HUES48 (cell line): ENCODE results near the gene KLF4.

Source experiments
- H3K27ac ChIP-seq: one replicate; pipeline ENCODE4 v1.7.0; 2013; ENCODE audit warnings: low read depth, low read length, inconsistent platforms
- H3K27me3 ChIP-seq: 2 replicates; pipeline ENCODE4 v1.6.1; 2013; ENCODE audit warnings: mild to moderate bottlenecking, low read length; ENCODE audit not compliant: control insufficient read depth, insufficient read depth
- H3K36me3 ChIP-seq: 2 replicates; pipeline ENCODE4 v1.6.1; 2013; ENCODE audit warnings: low read length; ENCODE audit not compliant: control insufficient read depth, insufficient read depth
- H3K4me1 ChIP-seq: 2 replicates; pipeline ENCODE4 v1.6.1; 2013; ENCODE audit warnings: mild to moderate bottlenecking, low read length; ENCODE audit not compliant: control insufficient read depth, insufficient read depth
- H3K4me3 ChIP-seq: 2 replicates; pipeline ENCODE4 v1.5.1; 2013; ENCODE audit warnings: mild to moderate bottlenecking, low read depth, low read length
- H3K9ac ChIP-seq: 2 replicates; pipeline ENCODE4 v1.6.1; 2013; ENCODE audit warnings: mild to moderate bottlenecking, low read depth, low read length, moderate library complexity
- H3K9me3 ChIP-seq: 2 replicates; pipeline ENCODE4 v1.6.1; 2013; ENCODE audit warnings: low read length; ENCODE audit not compliant: control insufficient read depth, insufficient read depth

Gene KLF4

DNA sequence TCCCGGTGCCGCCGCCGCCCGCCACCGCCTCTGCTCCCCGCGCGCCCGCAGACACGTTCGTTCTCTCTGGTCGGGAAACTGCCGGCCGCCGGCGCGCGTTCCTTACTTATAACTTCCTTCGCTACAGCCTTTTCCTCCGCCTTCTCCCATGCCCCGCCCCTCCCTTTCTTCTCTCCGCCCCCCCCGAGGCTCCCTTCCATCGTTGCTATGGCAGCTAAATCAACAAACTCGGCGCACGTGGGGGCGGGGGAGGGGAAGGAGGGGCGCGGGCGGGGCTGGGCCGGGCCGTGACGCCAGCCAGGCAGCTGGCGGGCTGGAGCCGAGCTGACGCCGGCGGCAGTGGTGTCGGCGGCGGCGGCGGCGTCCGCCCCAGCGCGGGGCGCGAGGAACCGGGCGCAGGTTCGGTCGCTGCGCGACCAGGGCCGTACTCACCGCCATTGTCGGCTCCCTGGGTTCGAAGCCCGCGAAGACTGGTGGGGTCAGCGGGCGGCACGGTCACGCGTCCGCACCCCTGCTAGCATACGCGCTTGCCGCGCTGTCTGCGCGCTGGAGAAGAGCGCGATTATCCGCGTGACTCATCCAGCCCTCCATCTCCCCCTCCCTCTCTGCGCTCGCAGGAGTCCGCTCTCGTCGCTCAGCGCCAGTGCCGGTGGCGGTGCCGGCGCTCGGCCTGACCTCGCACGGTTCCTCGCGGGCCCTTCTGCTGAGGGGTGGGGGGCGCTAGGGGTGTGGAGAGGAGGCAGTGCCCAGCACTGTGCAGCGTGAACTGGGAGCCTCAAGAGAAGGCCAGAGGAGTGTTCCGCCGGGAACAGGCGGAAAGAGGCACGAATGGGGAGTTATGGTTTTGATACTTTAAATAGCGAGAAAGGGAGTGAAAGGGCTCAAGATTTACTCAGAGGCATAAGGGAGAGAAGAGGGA lies at the start of gene KLF4:
Gene KLF4, minus strand, starts transcription at position 83 of the 919 bp plus-strand sequence. CDS start 597 bp downstream, outside the sequence.
- Histone ChIP-seq H3K9me3 (no peaks in the 10 kb centered on the region), H3K27me3 (peaks cover 58% of the 10 kb centered on the region), H3K36me3 (peaks cover 8% of the 10 kb centered on the region), H3K9ac (peak within 1 kb of the TSS; percentile 62), H3K27ac (peak within 1 kb of the TSS; percentile 69), H3K4me1 (peaks cover 20% of the 10 kb centered on the region), H3K4me3 (peak within 1 kb of the TSS; percentile 74)

DNA sequence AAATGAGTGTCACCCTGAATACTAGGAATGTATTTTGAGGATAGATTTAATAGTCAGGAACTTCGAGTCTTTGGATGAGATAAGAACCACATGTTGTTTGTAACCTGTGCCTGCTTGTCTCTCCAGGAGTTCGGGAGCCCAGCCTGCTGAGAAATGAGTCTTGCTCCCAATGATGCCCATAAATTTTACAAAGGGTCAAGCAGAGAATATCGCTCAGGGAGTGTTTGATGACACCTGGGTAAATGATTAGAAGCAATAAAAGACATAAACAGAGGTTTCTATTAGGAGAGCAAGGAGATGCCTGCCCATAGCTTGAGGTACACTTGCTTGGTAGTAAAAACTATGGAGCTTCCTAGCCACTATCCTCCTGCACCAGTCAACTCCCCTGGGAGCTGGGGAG lies 46.9 kb upstream of the KLF4 start:
- Histone ChIP-seq H3K27ac (no peak overlapping the region), H3K9ac (no peak overlapping the region), H3K4me3 (no peak overlapping the region), H3K36me3 (no peaks in the 10 kb centered on the region), H3K9me3 (no peaks in the 10 kb centered on the region), H3K27me3 (no peaks in the 10 kb centered on the region), H3K4me1 (peaks cover 17% of the 10 kb centered on the region)

DNA sequence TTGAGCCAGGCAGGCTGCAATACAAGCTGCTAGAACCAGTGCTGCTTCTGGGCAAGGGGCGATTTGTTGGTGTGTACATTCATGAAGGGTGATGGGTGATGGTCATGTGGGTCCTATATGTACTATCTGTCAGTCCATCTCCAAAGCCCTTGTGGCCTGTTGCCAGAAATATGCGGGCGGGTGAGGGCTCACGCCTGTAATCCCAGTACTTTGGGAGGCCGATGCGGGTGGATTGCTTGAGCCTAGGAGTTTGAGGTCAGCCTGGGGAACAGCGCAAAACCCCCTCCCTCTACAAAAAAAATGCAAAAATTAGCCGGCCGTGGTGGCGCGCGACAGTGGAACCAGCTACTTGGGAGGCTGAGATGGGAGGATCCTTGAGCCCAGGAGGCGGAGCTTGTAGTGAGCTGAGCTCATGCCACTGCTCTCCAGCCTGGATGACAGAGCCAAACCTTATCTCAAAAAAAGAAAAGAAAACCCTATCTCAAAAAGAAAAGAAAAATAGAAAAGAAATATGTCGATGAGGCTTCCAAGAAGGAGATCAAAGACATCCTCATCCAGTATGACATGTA lies 45.0 kb upstream of the KLF4 start:
- H3K27me3 ChIP-seq, result no peaks in the 10 kb centered on the region

DNA sequence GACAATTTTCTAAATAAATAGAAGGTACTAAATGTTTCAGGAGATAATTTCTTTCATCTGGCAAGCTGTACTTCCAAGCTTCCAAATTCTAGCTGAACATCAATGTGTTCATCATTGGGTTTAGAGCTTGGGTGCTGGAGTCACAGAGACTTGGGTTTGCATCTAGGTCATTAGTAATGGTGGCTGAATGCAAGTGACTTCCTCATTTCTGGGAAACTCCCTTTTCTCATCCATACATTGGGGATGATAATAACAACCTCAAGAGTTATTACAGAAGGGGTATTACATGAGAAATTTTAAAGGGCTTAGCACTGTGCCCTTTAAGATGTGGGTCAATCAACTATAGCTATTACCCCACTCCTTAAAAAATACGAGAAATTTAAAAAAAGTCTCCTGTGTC lies 41.1 kb upstream of the KLF4 start:
- no peaks in the 10 kb centered on the region for H3K27me3 ChIP-seq
- no peaks in the 10 kb centered on the region for H3K4me1 ChIP-seq

More for the DNA sequence above, 45.0 kb upstream of the KLF4 start:
- Histone ChIP-seq H3K36me3 (no peaks in the 10 kb centered on the region), H3K9ac (no peak overlapping the region), H3K9me3 (no peaks in the 10 kb centered on the region), H3K4me1 (peaks cover 10% of the 10 kb centered on the region), H3K4me3 (no peak overlapping the region), H3K27ac (no peak overlapping the region)

DNA sequence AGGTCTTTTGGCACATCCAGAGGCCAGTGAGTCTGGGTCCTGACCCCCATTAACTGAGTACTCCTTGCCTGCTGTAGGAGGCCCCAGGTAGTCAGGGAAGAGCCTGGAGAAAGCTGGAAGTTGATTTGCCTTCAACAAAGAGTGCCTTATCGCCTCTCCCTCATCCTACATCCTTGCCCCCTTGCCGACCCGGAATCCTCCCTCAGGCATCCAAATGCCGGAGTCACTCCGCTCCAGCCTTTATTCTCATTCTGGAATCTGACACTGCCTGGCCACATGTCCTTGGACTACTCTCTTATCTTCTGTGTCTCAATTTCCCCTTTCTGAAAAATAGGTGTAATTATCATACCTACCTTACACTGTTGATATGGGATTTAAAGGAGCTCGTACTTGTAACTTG lies 39.1 kb upstream of the KLF4 start:
- no peak overlapping the region for H3K4me3 ChIP-seq
- H3K36me3 ChIP-seq, result no peaks in the 10 kb centered on the region
- H3K4me1 ChIP-seq, result no peaks in the 10 kb centered on the region
- H3K27me3 ChIP-seq, result no peaks in the 10 kb centered on the region
- no peak overlapping the region for H3K27ac ChIP-seq
- no peaks in the 10 kb centered on the region for H3K9me3 ChIP-seq
- no peak overlapping the region for H3K9ac ChIP-seq

More for the DNA sequence above, 41.1 kb upstream of the KLF4 start:
- Histone ChIP-seq H3K9me3 (no peaks in the 10 kb centered on the region), H3K27ac (no peak overlapping the region), H3K9ac (no peak overlapping the region), H3K36me3 (no peaks in the 10 kb centered on the region), H3K4me3 (no peak overlapping the region)

DNA sequence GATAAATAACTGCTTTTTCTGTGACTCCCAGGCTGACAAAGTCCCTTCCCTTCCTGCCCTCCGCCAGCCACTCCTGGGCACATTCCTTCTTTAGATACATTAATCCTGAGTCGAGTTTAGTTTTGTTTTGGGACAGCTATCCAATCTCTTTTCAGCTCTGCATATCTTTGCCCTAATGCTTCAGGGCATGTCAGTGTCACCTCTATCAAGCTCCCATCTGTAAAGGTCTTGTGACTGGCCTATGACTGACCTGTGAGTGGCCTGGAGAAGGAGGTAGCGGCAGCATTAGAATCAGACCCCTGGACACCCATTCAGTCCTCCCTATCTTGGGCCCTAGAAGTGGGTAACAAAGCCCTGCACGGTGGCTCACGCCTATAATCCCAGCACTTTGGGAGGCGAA lies 34.0 kb upstream of the KLF4 start:
- Histone ChIP-seq H3K27me3 (no peaks in the 10 kb centered on the region), H3K4me1 (no peaks in the 10 kb centered on the region), H3K27ac (no peak overlapping the region), H3K9ac (no peak overlapping the region), H3K36me3 (no peaks in the 10 kb centered on the region), H3K9me3 (no peaks in the 10 kb centered on the region), H3K4me3 (no peak overlapping the region)

DNA sequence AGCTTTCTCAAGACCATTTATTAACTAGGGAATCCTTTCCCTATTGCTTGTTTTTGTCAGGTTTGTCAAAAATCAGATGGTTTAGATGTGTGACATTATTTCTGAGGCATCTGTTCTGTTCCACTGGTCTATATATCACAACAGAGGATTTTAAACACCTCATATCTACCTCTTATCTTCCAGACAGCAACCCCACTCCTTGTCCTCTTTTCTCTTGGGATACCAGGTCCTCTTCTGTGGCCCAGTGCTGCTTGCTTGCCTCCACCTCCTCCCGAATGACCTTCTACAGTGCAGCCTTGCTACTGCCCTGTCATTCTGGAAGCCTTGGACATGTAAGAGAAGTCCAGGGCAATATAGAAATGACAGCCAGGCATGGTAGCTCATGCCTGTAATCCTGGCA lies 30.6 kb upstream of the KLF4 start:
- Histone ChIP-seq H3K4me1 (no peaks in the 10 kb centered on the region), H3K9me3 (no peaks in the 10 kb centered on the region), H3K36me3 (no peaks in the 10 kb centered on the region), H3K9ac (no peak overlapping the region), H3K4me3 (no peak overlapping the region), H3K27ac (no peak overlapping the region), H3K27me3 (no peaks in the 10 kb centered on the region)

DNA sequence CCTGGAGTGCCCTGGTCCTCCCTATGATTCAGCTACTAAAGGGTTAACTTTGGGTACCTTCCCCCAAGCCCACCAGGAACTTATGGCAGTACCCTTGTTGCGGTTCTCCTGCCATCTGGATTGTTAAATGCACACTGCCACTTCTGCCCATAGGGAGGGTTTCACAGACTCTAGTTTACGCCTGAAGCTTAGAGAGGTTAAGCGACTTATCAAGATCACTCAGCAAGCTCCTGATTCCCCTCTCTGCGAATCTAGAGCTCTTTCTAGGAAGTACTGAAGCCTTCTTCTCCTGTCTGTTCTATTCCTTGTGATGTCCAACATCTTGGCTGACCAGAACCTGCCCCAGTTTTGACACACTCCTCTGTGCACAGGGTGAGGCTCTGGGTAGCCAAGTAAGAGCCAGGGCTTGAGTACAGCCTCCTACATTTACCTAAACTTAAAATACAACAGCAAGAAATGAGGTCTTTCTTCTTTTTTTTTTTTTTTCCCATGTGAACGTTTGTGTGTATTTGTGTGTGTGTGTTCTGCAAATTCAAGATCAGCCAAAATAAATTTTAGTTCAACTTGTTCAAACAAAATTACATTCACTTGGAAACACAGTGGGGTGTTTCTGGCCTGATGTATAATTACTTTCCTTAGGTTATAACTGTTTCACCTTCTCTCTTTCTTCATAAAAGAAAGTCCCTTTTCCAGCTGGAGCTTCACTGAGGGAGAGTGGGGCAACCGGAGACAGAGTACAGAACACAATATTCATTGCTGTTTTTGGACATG lies 28.7 kb upstream of the KLF4 start:
- Histone ChIP-seq H3K4me3 (no peak overlapping the region), H3K36me3 (no peaks in the 10 kb centered on the region), H3K9ac (no peak overlapping the region), H3K27ac (no peak overlapping the region), H3K4me1 (no peaks in the 10 kb centered on the region), H3K9me3 (no peaks in the 10 kb centered on the region), H3K27me3 (no peaks in the 10 kb centered on the region)

DNA sequence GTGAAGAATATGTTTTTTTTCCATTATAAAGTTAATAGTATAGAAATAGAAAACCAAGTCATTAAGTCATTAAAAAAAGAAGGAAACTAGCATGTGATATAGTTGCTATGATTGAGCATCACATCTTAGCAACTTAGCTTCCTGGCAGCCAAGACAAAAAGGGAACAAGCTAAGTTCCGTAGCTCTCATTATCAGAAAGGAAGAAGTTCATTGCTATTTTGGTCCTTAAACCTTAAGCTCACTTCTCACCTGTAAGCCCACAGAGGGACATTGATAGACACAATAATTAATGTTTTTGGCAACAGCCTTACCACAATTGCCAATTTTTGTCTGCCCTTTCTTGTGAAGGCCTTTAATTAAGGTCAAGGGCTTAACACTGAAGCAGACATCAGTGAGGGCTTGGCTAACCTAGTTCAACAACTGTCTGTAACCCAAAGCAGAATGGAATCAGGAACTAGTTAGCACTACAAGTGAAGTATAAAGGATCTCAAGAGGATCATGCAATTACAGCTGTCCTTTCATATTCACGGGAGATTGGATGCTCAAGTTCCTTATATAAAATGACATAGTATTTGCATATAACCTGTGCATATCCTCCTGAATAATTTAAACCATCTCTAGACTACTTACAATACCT lies 24.0 kb upstream of the KLF4 start:
- H3K27me3 ChIP-seq, result no peaks in the 10 kb centered on the region
- H3K9ac ChIP-seq, result no peak overlapping the region
- no peaks in the 10 kb centered on the region for H3K9me3 ChIP-seq
- H3K36me3 ChIP-seq, result no peaks in the 10 kb centered on the region
- no peaks in the 10 kb centered on the region for H3K4me1 ChIP-seq
- H3K27ac ChIP-seq, result no peak overlapping the region
- no peak overlapping the region for H3K4me3 ChIP-seq

DNA sequence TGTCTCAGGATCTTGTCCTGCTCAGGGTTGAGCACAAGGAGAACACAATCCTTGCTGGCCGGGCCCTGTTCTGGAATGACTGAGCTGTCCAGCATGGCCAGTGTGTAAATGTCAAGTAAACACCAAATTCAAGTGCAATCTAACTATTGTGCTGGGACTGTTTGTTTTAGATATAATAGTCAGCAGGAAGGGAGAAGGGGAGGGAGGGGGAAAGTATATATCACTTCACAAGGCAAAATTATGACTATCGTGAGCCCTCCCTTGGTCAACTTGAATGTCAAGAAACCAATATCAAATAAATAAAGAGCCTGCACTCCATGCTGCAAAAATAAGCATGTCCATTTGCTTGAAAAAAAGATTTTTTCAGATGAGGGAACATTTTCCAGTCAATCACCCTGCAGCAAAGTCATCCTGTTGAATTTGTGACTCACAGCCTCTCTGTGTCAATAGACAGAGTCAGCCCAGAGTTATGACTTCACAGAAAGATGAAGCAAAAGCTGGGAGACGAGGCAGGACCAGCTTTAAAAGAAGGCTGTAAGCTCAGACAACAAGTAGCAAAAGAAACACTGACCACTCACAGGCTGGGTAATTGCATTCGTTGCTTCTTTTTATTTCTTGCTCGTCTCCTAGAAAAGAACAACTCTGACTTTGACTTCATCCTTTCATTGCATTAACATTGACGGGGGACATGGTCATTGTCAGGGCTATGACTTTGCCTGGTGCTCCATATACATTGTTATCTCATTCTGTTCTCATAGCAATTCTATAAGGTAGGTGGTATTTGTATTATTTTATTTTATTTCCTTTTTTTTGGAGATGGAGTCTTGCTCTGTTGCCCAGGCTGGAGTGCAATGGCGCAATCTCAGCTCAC lies 15.3 kb upstream of the KLF4 start:
- H3K9ac ChIP-seq, result no peak overlapping the region
- no peak overlapping the region for H3K27ac ChIP-seq

More for the DNA sequence above, 15.3 kb upstream of the KLF4 start:
- Histone ChIP-seq H3K27me3 (no peaks in the 10 kb centered on the region), H3K4me3 (no peak overlapping the region), H3K9me3 (no peaks in the 10 kb centered on the region), H3K4me1 (no peaks in the 10 kb centered on the region), H3K36me3 (no peaks in the 10 kb centered on the region)
